Neural cell (in vitro differentiated cells): Measurements from ENCODE around the gene SIAH2. TPM values are rescaled to one million over a fixed set of nuclear protein-coding genes. Genes with fewer than 3 reads are reported as not detected.

Experiments
- H2AFZ ChIP-seq: fragments of 200-600, 300-800 bp; sonication (generic), shearing (Covaris generic); 2 replicates; pipeline ENCODE4 v1.6.0; 2014; ENCODE audit warnings: low read depth, mild to moderate bottlenecking, antibody characterized with exemption, low read length, moderate library complexity
- H3F3A ChIP-seq: fragments of 200-600 bp; shearing (Covaris generic); 2 replicates; pipeline ENCODE4 v1.6.1; 2016; ENCODE audit warnings: mild to moderate bottlenecking, moderate library complexity, mixed read lengths, antibody characterized with exemption, low read length; ENCODE audit not compliant: insufficient read depth, poor library complexity, severe bottlenecking
- H3K27ac ChIP-seq: fragments of 200-600, 300-800 bp; sonication (generic), shearing (Covaris generic); 2 replicates; pipeline ENCODE4 v1.5.1; 2014; ENCODE audit warnings: mild to moderate bottlenecking, low read length, moderate library complexity
- H3K27me3 ChIP-seq: fragments of 300-800, 200-600 bp; sonication (generic), shearing (Covaris generic); 2 replicates; pipeline ENCODE4 v1.6.0; 2014; ENCODE audit warnings: mild to moderate bottlenecking, low read depth, low read length, moderate library complexity; ENCODE audit not compliant: insufficient read depth
- H3K36me3 ChIP-seq: fragments of 300-800, 200-600 bp; sonication (generic), shearing (Covaris generic); 2 replicates; pipeline ENCODE4 v1.5.1; 2014; ENCODE audit warnings: mild to moderate bottlenecking, antibody characterized with exemption, low read length, moderate library complexity; ENCODE audit not compliant: insufficient read depth
- H3K4me2 ChIP-seq: fragments of 300-800, 200-600 bp; sonication (generic), shearing (Covaris generic); 2 replicates; pipeline ENCODE4 v1.6.0; 2014; ENCODE audit warnings: mild to moderate bottlenecking, low read length
- H3K4me3 ChIP-seq: fragments of 300-800, 200-600 bp; sonication (generic), shearing (Covaris generic); 2 replicates; pipeline ENCODE4 v1.5.1; 2014; ENCODE audit warnings: mild to moderate bottlenecking, low read length, moderate library complexity
- H3K79me2 ChIP-seq: fragments of 200-600 bp; shearing (Covaris generic); replicated peaks from 2 replicates; pipeline ENCODE4 v1.6.0; 2014; ENCODE audit warnings: mild to moderate bottlenecking, low read length, moderate library complexity; ENCODE audit not compliant: insufficient read depth
- H3K9ac ChIP-seq: fragments of 300-800, 200-600 bp; sonication (generic), shearing (Covaris generic); 2 replicates; pipeline ENCODE4 v1.6.1; 2016; ENCODE audit warnings: mild to moderate bottlenecking, low read length, mixed read lengths
- H3K9me2 ChIP-seq: fragments of 200-600 bp; shearing (Covaris generic); 2 replicates; pipeline ENCODE4 v1.6.1; 2016; ENCODE audit warnings: mild to moderate bottlenecking, low read length, mixed read lengths; ENCODE audit not compliant: insufficient read depth
- H3K9me3 ChIP-seq: fragments of 200-600, 300-800 bp; sonication (generic), shearing (Covaris generic); 2 replicates; pipeline ENCODE4 v1.6.1; 2016; ENCODE audit warnings: mild to moderate bottlenecking, mixed run types, low read length, moderate library complexity, mixed read lengths
- H4K20me1 ChIP-seq: fragments of 200-600 bp; shearing (Covaris generic); 2 replicates; pipeline ENCODE4 v1.6.1; 2016; ENCODE audit warnings: mild to moderate bottlenecking, mixed run types; ENCODE audit not compliant: insufficient read depth
- CTCF ChIP-seq: fragments of 450-650 bp; IDR thresholded peaks from 2 replicates; pipeline ENCODE4 v1.5.1; 2014; ENCODE audit warnings: antibody characterized with exemption, mild to moderate bottlenecking, moderate library complexity; ENCODE audit not compliant: poor library complexity, severe bottlenecking
- EP300 ChIP-seq: fragments of 450-650 bp; conservative IDR thresholded peaks from 2 replicates; pipeline ENCODE4 v1.6.1; 2014; ENCODE audit warnings: antibody characterized with exemption, mild to moderate bottlenecking, moderate library complexity; ENCODE audit not compliant: poor library complexity, severe bottlenecking
- EZH2 ChIP-seq: fragments of 200-600, 300-800 bp; shearing (Covaris generic), sonication (generic); IDR thresholded peaks from 2 replicates; pipeline ENCODE4 v1.6.1; 2014; ENCODE audit warnings: antibody characterized with exemption, low read length, borderline replicate concordance, mild to moderate bottlenecking; ENCODE audit not compliant: insufficient read depth, poor library complexity, severe bottlenecking
- POLR2AphosphoS5 ChIP-seq: IDR thresholded peaks from 2 replicates; pipeline ENCODE4 v1.6.1; 2012
- RAD21 ChIP-seq: fragments of 450-650 bp; conservative IDR thresholded peaks from 2 replicates; pipeline ENCODE4 v1.6.1; 2014; ENCODE audit warnings: antibody characterized with exemption, mild to moderate bottlenecking, moderate library complexity
- REST ChIP-seq: IDR thresholded peaks from 2 replicates; pipeline ENCODE4 v1.6.1; 2012; ENCODE audit warnings: borderline replicate concordance
- TAF1 ChIP-seq: IDR thresholded peaks from 2 replicates; pipeline ENCODE4 v1.6.1; 2012; ENCODE audit warnings: low read depth
- polyA plus RNA-seq: library from polyadenylated mRNA; depleted of rRNA; stranded (reverse); fragments of >200 nt; gene quantifications from 2 replicates; pipeline ENCODE4 v1.2.3, GENCODE V29; 2014

Gene SIAH2
- polyA plus RNA-seq, 1 donor from 2014 or later = 21.8 TPM

GRCh38 chr3:150710097-150710496 is 52.9 kb downstream of the SIAH2 start:
- Histone ChIP-seq H3K36me3 (no peaks in the 10 kb centered on the region), H3K9me2 (no peaks in the 10 kb centered on the region), H3K9me3 (no peaks in the 10 kb centered on the region), H3K79me2 (no peaks in the 10 kb centered on the region), H3K4me3 (no peak overlapping the region), H3F3A (no peaks in the 10 kb centered on the region), H3K27ac (no peak overlapping the region), H3K27me3 (no peaks in the 10 kb centered on the region), H2AFZ (no peak overlapping the region), H3K9ac (no peak overlapping the region), H4K20me1 (no peaks in the 10 kb centered on the region), H3K4me2 (no peak overlapping the region)
- TF ChIP-seq CTCF (no peak), POLR2AphosphoS5 (no peak), EP300 (no peak), REST (no peak), EZH2 (no peak)

- H3K79me2 ChIP-seq = no peaks in the 10 kb centered on the region
- H3K4me3 ChIP-seq = peak within 1 kb of the TSS; percentile 69
- no peaks in the 10 kb centered on the region for H3K27me3 ChIP-seq
- peak within 1 kb of the TSS; percentile 55 for H3K4me2 ChIP-seq
- H2AFZ ChIP-seq = peak within 1 kb of the TSS; percentile 56
- H3K9ac ChIP-seq = peak within 1 kb of the TSS; percentile 63
- no peaks in the 10 kb centered on the region for H3K36me3 ChIP-seq
- peak within 1 kb of the TSS; percentile 39 for H3K27ac ChIP-seq
- no peaks in the 10 kb centered on the region for H3K9me3 ChIP-seq
- H3K9me2 ChIP-seq = no peaks in the 10 kb centered on the region
- no peaks in the 10 kb centered on the region for H4K20me1 ChIP-seq
- peak; percentile 33 for TF ChIP-seq POLR2AphosphoS5
- TF ChIP-seq RAD21 = peak; percentile 11
- peak; percentile 34 for TF ChIP-seq TAF1
- no peak for TF ChIP-seq EP300
- no peak for TF ChIP-seq REST
- peak; percentile 39 for TF ChIP-seq CTCF
- H3F3A ChIP-seq = no peaks in the 10 kb centered on the region
These were observed 59.1 kb downstream of the SIAH2 start, which contains the start of gene ERICH6 for GRCh38 chr3:150703756-150704344. ERICH6 (minus strand) TSS chr3:150703920; CDS start chr3:150703898, 22 bp downstream.
